Right lobe of liver (tissue), 6 donors: ENCODE results near the gene DNAJC28. TPM values are rescaled to one million over a fixed set of nuclear protein-coding genes. Genes with fewer than 3 reads are reported as not detected.

Experiments
- ATAC-seq, 4 donors: fragments of 200-7000 bp; cut with Tn5 transposase; one replicate each; pipeline ENCODE4 v1.9.1; 2020; ENCODE audit warnings: mild to moderate bottlenecking in 4 of 4, moderate library complexity in 4 of 4
- DNase-seq, 3 donors: peaks; one replicate each; pipeline ENCODE4 v3.0.0-alpha.2; 2020
- H3K27ac ChIP-seq, 3 donors: fragments of 200-600 bp; one replicate each; pipeline ENCODE4 v1.8.0; 2022
- H3K27me3 ChIP-seq, 2 donors: fragments of 200-600 bp; one replicate each; pipeline ENCODE4 v1.8.0; 2022
- H3K36me3 ChIP-seq, 4 donors: fragments of 200-600 bp; sonication (generic) in 1 of 4; one replicate each; pipeline versions ENCODE4 v1.5.1 to v1.8.0; 2017 to 2022; ENCODE audit warnings: control low read depth in 1 of 4
- H3K4me1 ChIP-seq, 4 donors: fragments of 200-600 bp; sonication (generic) in 1 of 4; one replicate each; pipeline versions ENCODE4 v1.5.1 to v1.8.0; 2017 to 2022; ENCODE audit warnings: control low read depth in 1 of 4
- H3K4me3 ChIP-seq, 3 donors: fragments of 200-600 bp; one replicate each; pipeline ENCODE4 v1.8.0; 2022
- H3K9me3 ChIP-seq, 4 donors: fragments of 200-600 bp; sonication (generic) in 1 of 4; one replicate each; pipeline versions ENCODE4 v1.5.1 to v1.8.0; 2017 to 2022; ENCODE audit warnings: control low read depth in 1 of 4
- POLR2A ChIP-seq: fragments of 450-650 bp; IDR thresholded peaks from one replicate; pipeline ENCODE4 v1.6.1; 2017; ENCODE audit warnings: antibody characterized with exemption, mild to moderate bottlenecking
- WGBS: methylation state at CpG from one replicate; pipeline ENCODE4 v1.1.6; 2018; ENCODE audit warnings: low coverage, low lambda C conversion rate; ENCODE audit not compliant: insufficient coverage; ENCODE audit errors: missing lambda C conversion rate; 5-methylcytosine and 5-hydroxymethylcytosine counted together
- intact Hi-C, 2 donors: fragments of 100-400 bp; cut with DNase I; formaldehyde crosslinking; loops; one replicate each; pipeline versions ENCODE4 v1.11.2 to v1.14.1; 2022
- total RNA-seq, 6 experiments: library from RNA; depleted of rRNA in 2 of 6; stranded (reverse); fragments of >200 nt in 2 of 6; fragmentation: NEBNext Ultra II Directional in 3 of 6; extraction: Animal tissue kit (Norgen Biotek cat#: 25700) in 3 of 6; gene quantifications; one replicate each; pipeline versions ENCODE4 v1.1.0 to v1.2.4, GENCODE V29; 2016 to 2023
- TF ChIP-seq, protein P1 (sequence below), 4 donors: fragments of 200-600 bp in 3 of 4; fragments of 450-650 bp in 1 of 4; IDR thresholded peaks; one replicate each; pipeline versions ENCODE4 v1.5.1 to v1.8.0; 2016 to 2022; ENCODE audit warnings: antibody characterized with exemption in 4 of 4, mild to moderate bottlenecking in 2 of 4
- donor health status: DM: no; HTN: yes; CAD: no.
- donor health status: DM: no; HTN: no; CAD: no.
- donor health status: DM: no; HTN: no; CAD: no.
- donor health status: DM: no; HTN: yes; CAD: no.
- donor health status: DM: no; HTN: yes; CAD: no.

DNAJC28 gene
- total RNA-seq, 6 experiments from 2014 or later: 1.7 to 2.7 (median 1.9) TPM

GRCh38 chr21:33537212-33537611 is 45.7 kb upstream of the DNAJC28 start:
- no peak for ATAC-seq
- 95% methylated on average over 2 of the region's 2 CpGs for WGBS
- TF ChIP-seq, protein P1, sequence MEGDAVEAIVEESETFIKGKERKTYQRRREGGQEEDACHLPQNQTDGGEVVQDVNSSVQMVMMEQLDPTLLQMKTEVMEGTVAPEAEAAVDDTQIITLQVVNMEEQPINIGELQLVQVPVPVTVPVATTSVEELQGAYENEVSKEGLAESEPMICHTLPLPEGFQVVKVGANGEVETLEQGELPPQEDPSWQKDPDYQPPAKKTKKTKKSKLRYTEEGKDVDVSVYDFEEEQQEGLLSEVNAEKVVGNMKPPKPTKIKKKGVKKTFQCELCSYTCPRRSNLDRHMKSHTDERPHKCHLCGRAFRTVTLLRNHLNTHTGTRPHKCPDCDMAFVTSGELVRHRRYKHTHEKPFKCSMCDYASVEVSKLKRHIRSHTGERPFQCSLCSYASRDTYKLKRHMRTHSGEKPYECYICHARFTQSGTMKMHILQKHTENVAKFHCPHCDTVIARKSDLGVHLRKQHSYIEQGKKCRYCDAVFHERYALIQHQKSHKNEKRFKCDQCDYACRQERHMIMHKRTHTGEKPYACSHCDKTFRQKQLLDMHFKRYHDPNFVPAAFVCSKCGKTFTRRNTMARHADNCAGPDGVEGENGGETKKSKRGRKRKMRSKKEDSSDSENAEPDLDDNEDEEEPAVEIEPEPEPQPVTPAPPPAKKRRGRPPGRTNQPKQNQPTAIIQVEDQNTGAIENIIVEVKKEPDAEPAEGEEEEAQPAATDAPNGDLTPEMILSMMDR (IDR thresholded peaks at IDR 0.05): no peak
- DNase-seq: no peak
- H3K36me3 ChIP-seq: peaks cover 0 to 57% (median 19%) of the 10 kb centered on the region in 4 donors
- no peaks in the 10 kb centered on the region for H3K9me3 ChIP-seq
- no peak overlapping the region for H3K27ac ChIP-seq
- H3K27me3 ChIP-seq: no peaks in the 10 kb centered on the region
- peaks cover 0 to 14% (median 6%) of the 10 kb centered on the region in 4 donors for H3K4me1 ChIP-seq
- no peak overlapping the region for H3K4me3 ChIP-seq
- intact Hi-C loops: no loop called here

DNA sequence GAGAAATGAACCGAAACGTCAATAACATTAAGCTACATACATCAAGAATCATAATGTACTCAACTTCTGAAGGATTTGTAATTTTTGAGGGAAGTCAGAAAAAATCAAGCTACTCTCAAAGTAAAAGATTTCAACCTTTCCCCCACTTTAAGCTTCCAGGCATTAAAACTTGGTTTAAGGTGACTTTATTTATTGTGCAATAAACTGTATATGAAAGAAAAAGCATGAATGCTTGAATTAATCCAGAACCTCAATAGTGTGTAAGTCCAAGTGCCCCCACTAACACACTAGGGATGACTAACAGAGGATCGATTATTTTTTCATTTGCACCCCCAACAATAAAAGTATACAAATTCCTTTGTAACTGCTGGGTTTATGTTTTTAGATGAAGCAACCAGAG is 39.5 kb upstream of the DNAJC28 start:
- Histone ChIP-seq H3K27me3 (no peaks in the 10 kb centered on the region), H3K9me3 (no peaks in the 10 kb centered on the region), H3K4me1 (no peaks in the 10 kb centered on the region), H3K27ac (no peak overlapping the region), H3K4me3 (no peak overlapping the region), H3K36me3 (peaks cover 0 to 83% (median 31%) of the 10 kb centered on the region in 4 donors)
- no peak for ATAC-seq
- no peak for TF ChIP-seq POLR2A
- TF ChIP-seq, protein P1 (IDR thresholded peaks at IDR 0.05): no peak
- no peak for DNase-seq
- intact Hi-C loops: no loop called here
- WGBS: 87% methylated on average over 3 of the region's 3 CpGs

DNA sequence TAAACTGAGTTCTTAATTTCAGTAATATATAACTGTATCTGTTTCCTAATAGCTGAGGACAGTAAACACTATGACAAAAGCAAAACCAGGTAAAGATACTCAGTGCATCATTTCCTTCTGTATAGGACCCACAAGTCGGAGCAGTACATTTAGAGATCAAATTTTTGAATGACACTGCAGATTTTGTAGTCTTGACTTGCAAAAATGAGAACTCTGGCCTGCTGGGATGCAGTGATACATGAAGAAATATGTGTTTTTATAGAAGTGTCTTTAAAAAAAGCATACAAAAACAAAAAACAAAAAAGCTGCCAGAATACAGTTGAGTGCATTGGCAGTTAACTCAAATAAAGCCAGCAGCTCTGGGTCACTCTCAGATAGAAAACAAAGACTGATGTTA is 31.4 kb upstream of the DNAJC28 start:
- no peak for ATAC-seq
- 60% methylated on average over 1 of the region's 1 CpG for WGBS
- intact Hi-C loops: no loop called here
- H3K4me1 ChIP-seq: no peaks in the 10 kb centered on the region
- no peak for DNase-seq
- no peak overlapping the region for H3K4me3 ChIP-seq
- no peaks in the 10 kb centered on the region for H3K9me3 ChIP-seq
- peaks cover 0 to 56% (median 21%) of the 10 kb centered on the region in 4 donors for H3K36me3 ChIP-seq
- H3K27me3 ChIP-seq: no peaks in the 10 kb centered on the region
- no peak overlapping the region for H3K27ac ChIP-seq
- TF ChIP-seq POLR2A: no peak
- TF ChIP-seq, protein P1 (IDR thresholded peaks at IDR 0.05): no peak

GRCh38 chr21:33522297-33522952 is 30.9 kb upstream of the DNAJC28 start:
- 87% methylated on average over 5 of the region's 5 CpGs for WGBS
- Histone ChIP-seq H3K9me3 (no peaks in the 10 kb centered on the region), H3K27me3 (no peaks in the 10 kb centered on the region), H3K4me3 (no peak overlapping the region), H3K4me1 (no peaks in the 10 kb centered on the region), H3K27ac (no peak overlapping the region), H3K36me3 (peaks cover 0 to 55% (median 19%) of the 10 kb centered on the region in 4 donors)
- intact Hi-C loops: no loop called here
- TF ChIP-seq POLR2A: no peak
- DNase-seq (no peak), ATAC-seq (no peak)

DNA sequence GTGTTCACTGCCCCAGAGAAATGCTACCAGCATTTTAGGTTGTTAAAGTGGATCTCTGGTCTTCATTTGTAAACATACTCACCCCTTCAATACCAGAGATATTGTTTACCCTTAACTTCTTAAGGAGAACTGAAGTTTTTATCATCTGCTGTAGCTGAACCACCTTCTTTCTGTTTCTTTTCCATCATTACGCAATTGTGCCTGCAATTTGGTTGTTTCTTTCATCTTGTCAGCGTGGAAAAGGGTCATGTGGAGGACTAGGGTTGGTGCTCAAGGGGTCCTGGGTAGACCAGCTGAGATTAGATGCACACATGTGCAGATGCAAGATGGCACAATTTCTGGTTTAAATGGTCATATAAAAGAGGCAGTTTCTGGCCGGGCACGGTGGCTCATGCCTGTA is 27.4 kb upstream of the DNAJC28 start:
- Histone ChIP-seq H3K36me3 (peaks cover 0 to 66% (median 23%) of the 10 kb centered on the region in 4 donors), H3K27ac (no peak overlapping the region), H3K9me3 (no peaks in the 10 kb centered on the region), H3K4me1 (no peaks in the 10 kb centered on the region), H3K4me3 (no peak overlapping the region), H3K27me3 (no peaks in the 10 kb centered on the region)
- intact Hi-C loops: no loop called here
- 96% methylated on average over 4 of the region's 4 CpGs for WGBS
- DNase-seq: no peak
- ATAC-seq: no peak
- TF ChIP-seq POLR2A: no peak
- TF ChIP-seq, protein P1 (IDR thresholded peaks at IDR 0.05): no peak
